H9 (cell line): ENCODE results near the gene C1orf159. TPM values are rescaled to one million over a fixed set of nuclear protein-coding genes. Genes with fewer than 3 reads are reported as not detected.

ENCODE experiments used
- DNase-seq: peaks from one replicate; pipeline ENCODE4 v3.0.0-alpha.2; 2017
- H2AFZ ChIP-seq: one replicate; pipeline ENCODE4 v1.6.1; 2013; ENCODE audit warnings: mild to moderate bottlenecking, low read length, control low read depth, moderate library complexity
- H2AK5ac ChIP-seq: 2 replicates; pipeline ENCODE4 v1.6.1; 2013; ENCODE audit warnings: low read length, control low read depth, mixed read lengths; ENCODE audit not compliant: insufficient read length
- H2BK120ac ChIP-seq: one replicate; pipeline ENCODE4 v1.6.1; 2013; ENCODE audit warnings: low read depth, mild to moderate bottlenecking, low read length, control low read depth, inconsistent platforms; ENCODE audit not compliant: poor library complexity, severe bottlenecking
- H2BK12ac ChIP-seq: 2 replicates; pipeline ENCODE4 v1.6.1; 2013; ENCODE audit warnings: low read length, control low read depth, mixed read lengths, low read depth; ENCODE audit not compliant: insufficient read length
- H2BK15ac ChIP-seq: 2 replicates; pipeline ENCODE4 v1.6.1; 2013; ENCODE audit warnings: low read depth, low read length, control low read depth
- H2BK20ac ChIP-seq: one replicate; pipeline ENCODE4 v1.6.1; 2013; ENCODE audit warnings: low read depth, mild to moderate bottlenecking, low read length, control low read depth, inconsistent platforms; ENCODE audit not compliant: poor library complexity, severe bottlenecking
- H2BK5ac ChIP-seq: 2 replicates; pipeline ENCODE4 v1.6.1; 2013; ENCODE audit warnings: low read length, control low read depth, mixed read lengths; ENCODE audit not compliant: insufficient read length
- H3K14ac ChIP-seq: 2 replicates; pipeline ENCODE4 v1.6.1; 2013; ENCODE audit warnings: low read length, control low read depth; ENCODE audit not compliant: insufficient read depth
- H3K18ac ChIP-seq: 2 replicates; pipeline ENCODE4 v1.6.1; 2013; ENCODE audit warnings: low read depth, mild to moderate bottlenecking, mixed read lengths, low read length, control low read depth; ENCODE audit not compliant: insufficient read length
- H3K23ac ChIP-seq: 2 replicates; pipeline ENCODE4 v1.6.1; 2013; ENCODE audit warnings: low read length, control low read depth, mixed read lengths, low read depth; ENCODE audit not compliant: insufficient read length
- H3K23me2 ChIP-seq: 2 replicates; pipeline ENCODE4 v1.6.1; 2013; ENCODE audit warnings: low read depth, mild to moderate bottlenecking, mixed read lengths, low read length, control low read depth; ENCODE audit not compliant: insufficient read length, poor library complexity, severe bottlenecking
- H3K27ac ChIP-seq: 2 replicates; pipeline ENCODE4 v1.5.1; 2013; ENCODE audit warnings: low read length, control low read depth, mixed read lengths, low read depth; ENCODE audit not compliant: insufficient read length
- H3K27me3 ChIP-seq: 2 replicates; pipeline ENCODE4 v1.6.1; 2013; ENCODE audit warnings: low read length, control low read depth, inconsistent platforms; ENCODE audit not compliant: insufficient read depth
- H3K4ac ChIP-seq: 2 replicates; pipeline ENCODE4 v1.6.1; 2013; ENCODE audit warnings: low read depth, mild to moderate bottlenecking, control low read depth, inconsistent platforms, low read length, moderate library complexity
- H3K4me1 ChIP-seq: 2 replicates; pipeline ENCODE4 v1.6.1; 2013; ENCODE audit warnings: low read length, control low read depth, inconsistent platforms; ENCODE audit not compliant: insufficient read depth
- H3K4me2 ChIP-seq: 2 replicates; pipeline ENCODE4 v1.6.1; 2013; ENCODE audit warnings: low read length, control low read depth, mixed read lengths; ENCODE audit not compliant: insufficient read length, insufficient read depth
- H3K56ac ChIP-seq: 2 replicates; pipeline ENCODE4 v1.6.1; 2013; ENCODE audit warnings: low read depth, mild to moderate bottlenecking, mixed read lengths, low read length, control low read depth; ENCODE audit not compliant: insufficient read length
- H3K79me1 ChIP-seq: 2 replicates; pipeline ENCODE4 v1.6.1; 2013; ENCODE audit warnings: low read depth, mild to moderate bottlenecking, moderate library complexity, low read length, control low read depth, inconsistent platforms; ENCODE audit not compliant: insufficient read depth, poor library complexity, severe bottlenecking
- H3K79me2 ChIP-seq: 2 replicates; pipeline ENCODE4 v1.6.1; 2013; ENCODE audit warnings: low read length, control low read depth, inconsistent platforms; ENCODE audit not compliant: insufficient read depth
- H3K9ac ChIP-seq: 2 replicates; pipeline ENCODE4 v1.6.1; 2013; ENCODE audit warnings: low read length, control low read depth, mixed read lengths; ENCODE audit not compliant: insufficient read length; ENCODE audit errors: extremely low read depth
- H3K9me3 ChIP-seq: one replicate; pipeline ENCODE4 v1.6.1; 2013; ENCODE audit warnings: low read depth, low read length, inconsistent platforms; ENCODE audit not compliant: control insufficient read depth
- H3T11ph ChIP-seq: one replicate; pipeline ENCODE4 v1.6.1; 2013; ENCODE audit warnings: mild to moderate bottlenecking, low read length, control low read depth, inconsistent platforms
- H4K20me1 ChIP-seq: one replicate; pipeline ENCODE4 v1.6.1; 2013; ENCODE audit not compliant: control insufficient read depth, insufficient read length, insufficient read depth
- H4K5ac ChIP-seq: 2 replicates; pipeline ENCODE4 v1.6.1; 2013; ENCODE audit warnings: low read depth, mild to moderate bottlenecking, mixed read lengths, low read length, control low read depth; ENCODE audit not compliant: insufficient read length
- H4K8ac ChIP-seq: replicated peaks from 2 replicates; pipeline ENCODE4 v1.6.1; 2013; ENCODE audit warnings: low read length, control low read depth, mixed read lengths, low read depth; ENCODE audit not compliant: insufficient read length
- H4K91ac ChIP-seq: 2 replicates; pipeline ENCODE4 v1.6.1; 2013; ENCODE audit warnings: low read depth, mild to moderate bottlenecking, moderate library complexity, mixed read lengths, low read length, control low read depth; ENCODE audit not compliant: insufficient read length
- H3K27ac Mint-ChIP-seq, 3 experiments: 2 replicates in 2 of 3; 3 replicates in 1 of 3; pipeline ENCODE4 v1.8.0; 2020 to 2021; ENCODE audit warnings: mixed read lengths in 3 of 3, mild to moderate bottlenecking in 1 of 3, moderate library complexity in 1 of 3
- H3K27me3 Mint-ChIP-seq: 2 replicates; pipeline ENCODE4 v1.8.0; 2021; ENCODE audit warnings: low read depth, mild to moderate bottlenecking, moderate library complexity, mixed read lengths
- H3K36me3 Mint-ChIP-seq, 3 experiments: 2 replicates in 2 of 3; 3 replicates in 1 of 3; pipeline ENCODE4 v1.8.0; 2020 to 2021; ENCODE audit warnings: low read depth in 3 of 3, mixed read lengths in 3 of 3; ENCODE audit not compliant: insufficient read depth in 1 of 3
- H3K4me1 Mint-ChIP-seq, 2 experiments: 2 replicates each; pipeline ENCODE4 v1.8.0; 2020; ENCODE audit warnings: mixed read lengths in 2 of 2
- H3K4me3 Mint-ChIP-seq, 2 experiments: 2 replicates in 1 of 2; 3 replicates in 1 of 2; pipeline ENCODE4 v1.8.0; 2020 to 2021; ENCODE audit warnings: mild to moderate bottlenecking in 2 of 2, mixed read lengths in 2 of 2, moderate library complexity in 1 of 2
- H3K9me3 Mint-ChIP-seq, 2 experiments: 2 replicates in 1 of 2; 3 replicates in 1 of 2; pipeline ENCODE4 v1.8.0; 2020; ENCODE audit warnings: mild to moderate bottlenecking in 2 of 2, mixed read lengths in 2 of 2, moderate library complexity in 1 of 2
- WGBS: extraction: QIAGEN DNeasy Blood & Tissue Kit; methylation state at CpG from one replicate; pipeline ENCODE4 v1.1.7; 2013; ENCODE audit warnings: missing lambda C conversion rate, low lambda C conversion rate, mixed read lengths; ENCODE audit not compliant: insufficient read length; ENCODE audit errors: extremely low coverage; 5-methylcytosine and 5-hydroxymethylcytosine counted together
- total RNA-seq: library from RNA; stranded (reverse); gene quantifications from 2 replicates; pipeline ENCODE4 v1.2.1, GENCODE V29; 2021
- TF ChIP-seq, protein P1 (sequence below): fragments of 200-600 bp; sonication (generic); conservative IDR thresholded peaks from 3 replicates; pipeline ENCODE4 v1.8.0; 2021; ENCODE audit warnings: antibody characterized with exemption, mild to moderate bottlenecking

C1orf159 gene
- total RNA-seq, 1 experiment from 2014 or later, result 12.3 TPM

- Histone ChIP-seq H2AFZ (no peak overlapping the region), H3K4me2 (no peak overlapping the region), H2BK20ac (no peak overlapping the region), H3T11ph (no peak overlapping the region), H3K79me1 (no peaks in the 10 kb centered on the region), H4K5ac (no peak overlapping the region), H3K27me3 (peaks cover 6% of the 10 kb centered on the region; the same call in 1 of the 2 replicates), H3K23ac (no peak overlapping the region), H4K20me1 (no peaks in the 10 kb centered on the region), H2AK5ac (no peak overlapping the region), H3K4me1 (no peaks in the 10 kb centered on the region), H3K14ac (no peak overlapping the region), H4K91ac (no peak overlapping the region), H4K8ac (no peak overlapping the region), H2BK12ac (no peak overlapping the region), H3K18ac (no peak overlapping the region), H2BK15ac (no peak overlapping the region), H3K9ac (no peak overlapping the region), H2BK5ac (no peak overlapping the region), H3K9me3 (no peaks in the 10 kb centered on the region), H3K56ac (no peak overlapping the region), H3K27ac (no peak overlapping the region), H3K4ac (no peak overlapping the region), H2BK120ac (no peak overlapping the region), H3K79me2 (no peaks in the 10 kb centered on the region), H3K23me2 (peaks cover 8% of the 10 kb centered on the region)
- Mint-ChIP-seq H3K36me3 (no peaks in the 10 kb centered on the region), H3K4me3 (no peak overlapping the region), H3K27ac (no peak overlapping the region), H3K9me3 (no peaks in the 10 kb centered on the region), H3K27me3 (peaks cover 72% of the 10 kb centered on the region), H3K4me1 (peaks cover 20 to 25% of the 10 kb centered on the region in 2 experiments)
- WGBS, result no CpG with 5 or more reads among the region's 18 CpGs
- DNase-seq, result no peak
- TF ChIP-seq, protein P1, sequence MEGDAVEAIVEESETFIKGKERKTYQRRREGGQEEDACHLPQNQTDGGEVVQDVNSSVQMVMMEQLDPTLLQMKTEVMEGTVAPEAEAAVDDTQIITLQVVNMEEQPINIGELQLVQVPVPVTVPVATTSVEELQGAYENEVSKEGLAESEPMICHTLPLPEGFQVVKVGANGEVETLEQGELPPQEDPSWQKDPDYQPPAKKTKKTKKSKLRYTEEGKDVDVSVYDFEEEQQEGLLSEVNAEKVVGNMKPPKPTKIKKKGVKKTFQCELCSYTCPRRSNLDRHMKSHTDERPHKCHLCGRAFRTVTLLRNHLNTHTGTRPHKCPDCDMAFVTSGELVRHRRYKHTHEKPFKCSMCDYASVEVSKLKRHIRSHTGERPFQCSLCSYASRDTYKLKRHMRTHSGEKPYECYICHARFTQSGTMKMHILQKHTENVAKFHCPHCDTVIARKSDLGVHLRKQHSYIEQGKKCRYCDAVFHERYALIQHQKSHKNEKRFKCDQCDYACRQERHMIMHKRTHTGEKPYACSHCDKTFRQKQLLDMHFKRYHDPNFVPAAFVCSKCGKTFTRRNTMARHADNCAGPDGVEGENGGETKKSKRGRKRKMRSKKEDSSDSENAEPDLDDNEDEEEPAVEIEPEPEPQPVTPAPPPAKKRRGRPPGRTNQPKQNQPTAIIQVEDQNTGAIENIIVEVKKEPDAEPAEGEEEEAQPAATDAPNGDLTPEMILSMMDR, result no peak
Measured at GRCh38 chr1:1061682-1062345, 54.1 kb downstream of the C1orf159 start.
